ENCODE data around the gene GET4. TPM values are rescaled to one million over a fixed set of nuclear protein-coding genes. Genes with fewer than 3 reads are reported as not detected.
"Not testable (repeated sequence)": the region's sequence is repeated elsewhere in the genome, so short reads cannot be mapped to it uniquely, and the experiment has no call there.

The GET4 gene
- total RNA-seq, 1 donor from 2014 or later, result 21.6 TPM

GRCh38 chr7:930975-931758 lies 54.8 kb downstream of the GET4 start:
- ATAC-seq, result no peak

- ATAC-seq, result no peak
Measured at GRCh38 chr7:931871-932650, 55.7 kb downstream of the GET4 start.

GRCh38 chr7:932651-932975 lies 56.3 kb downstream of the GET4 start:
- no peak for ATAC-seq

- ATAC-seq, result no peak
Measured at GRCh38 chr7:934469-935163, 58.3 kb downstream of the GET4 start.

GRCh38 chr7:935164-935873 lies 59.0 kb downstream of the GET4 start:
- ATAC-seq, result no peak

GRCh38 chr7:935874-936385 lies 59.6 kb downstream of the GET4 start:
- ATAC-seq, result no peak

GRCh38 chr7:936386-937054 lies 60.2 kb downstream of the GET4 start:
- ATAC-seq, result peak; percentile 83

- no peak for ATAC-seq
Measured at GRCh38 chr7:937856-938484, 61.6 kb downstream of the GET4 start.

- no peak for ATAC-seq
Measured at GRCh38 chr7:938546-939185, 62.3 kb downstream of the GET4 start.

- ATAC-seq, result no peak
Measured at GRCh38 chr7:939843-940242, 63.5 kb downstream of the GET4 start.

GRCh38 chr7:940599-941408 lies 64.5 kb downstream of the GET4 start:
- no peak for ATAC-seq

- not testable (repeated sequence) for ATAC-seq
Measured at GRCh38 chr7:943793-944192, 67.4 kb downstream of the GET4 start.

- no peak for ATAC-seq
Measured at GRCh38 chr7:944744-945143, 68.4 kb downstream of the GET4 start.

- peak; percentile 26 for ATAC-seq
Measured at GRCh38 chr7:945147-945555, 68.8 kb downstream of the GET4 start.

GRCh38 chr7:945556-946255 lies 69.4 kb downstream of the GET4 start:
- peak; percentile 98 for ATAC-seq
